GM23248 (cell line): Measurements from ENCODE around the gene IRF4.

Source experiments
- EZH2 ChIP-seq: fragments of 200-600 bp; sonication (generic); IDR thresholded peaks from 2 replicates; pipeline ENCODE4 v1.6.1; 2018; ENCODE audit warnings: antibody characterized with exemption, mild to moderate bottlenecking; ENCODE audit not compliant: insufficient read depth, poor library complexity, severe bottlenecking
- EZH2phosphoT487 ChIP-seq: fragments of 200-600 bp; sonication (generic); IDR thresholded peaks from 2 replicates; pipeline ENCODE4 v1.6.1; 2018; ENCODE audit warnings: antibody characterized with exemption, moderate library complexity, mild to moderate bottlenecking, low read depth; ENCODE audit not compliant: insufficient read depth

DNA sequence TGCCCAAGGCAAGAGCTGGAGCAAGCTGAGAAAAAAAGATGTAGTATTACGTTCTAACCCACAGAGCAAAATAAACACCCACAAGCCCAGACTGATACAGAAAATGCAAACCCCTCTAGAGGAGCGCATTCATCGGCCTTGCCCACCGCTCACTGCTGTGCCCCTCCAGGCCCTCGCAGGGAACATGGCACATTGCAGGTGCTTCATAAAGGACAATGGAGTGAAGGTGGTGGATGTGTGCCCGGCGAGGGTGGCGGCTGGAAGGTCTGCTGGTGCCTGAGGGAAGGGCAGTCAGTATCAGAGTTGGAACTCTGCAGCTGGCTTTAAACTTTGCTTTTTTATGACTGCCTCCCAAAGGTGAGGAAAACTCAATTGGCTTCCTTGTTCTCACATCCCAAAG is 18.5 kb upstream of the IRF4 start:
- TF ChIP-seq EZH2 (no peak), EZH2phosphoT487 (no peak)
